Measurements from ENCODE around the gene THADA. TPM values are rescaled to one million over a fixed set of nuclear protein-coding genes. Genes with fewer than 3 reads are reported as not detected.
"Not testable (repeated sequence)": the region's sequence is repeated elsewhere in the genome, so short reads cannot be mapped to it uniquely, and the experiment has no call there.

Gene THADA
- total and polyA plus RNA-seq, 2 donors (not counting 3 experiments of a cell fraction or from before 2014, with no cell fraction given) = 22.6 to 25.3 TPM

DNA sequence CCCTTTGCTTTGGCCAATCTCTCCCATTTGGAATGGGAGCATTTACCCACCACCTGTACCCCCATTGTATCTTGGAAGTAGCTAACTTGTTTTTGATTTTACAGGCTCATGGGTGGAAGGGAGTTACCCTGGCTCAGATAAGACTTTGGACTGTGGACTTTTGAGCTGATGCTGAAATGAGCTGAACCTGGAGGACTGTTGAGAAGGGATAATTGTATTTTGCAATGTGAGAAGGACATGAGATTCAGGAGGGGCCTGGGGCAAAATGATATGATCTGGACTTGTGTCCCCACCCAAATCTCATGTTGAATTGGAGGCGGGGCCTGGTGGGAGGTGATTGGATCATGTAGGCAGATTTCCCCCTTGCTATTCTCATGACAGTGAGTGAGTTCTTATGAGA lies 310.9 kb downstream of the THADA start:
- Histone ChIP-seq H3K9ac (replicated peaks; ENCODE audit: extremely low read depth, insufficient read depth, low read length) (no peak overlapping the region), H4K20me1 (replicated peaks; ENCODE audit: control insufficient read depth, extremely low read depth, insufficient read depth, low read length) (no peaks in the 10 kb centered on the region), H3K4me3 (replicated peaks in 1 of 3; ENCODE audit: insufficient read depth in 1 of 3, low read depth in 1 of 3, low read length in 3 of 3) (no peak overlapping the region), H3K27ac (ENCODE audit: insufficient read depth, low read depth, low read length) (no peak overlapping the region), H3K79me2 (ENCODE audit: control insufficient read depth, insufficient read depth, low read length) (no peaks in the 10 kb centered on the region), H3K4me2 (ENCODE audit: insufficient read depth, low read length) (no peak overlapping the region), H3K36me3 (ENCODE audit: control insufficient read depth in 2 of 2, extremely low read depth in 1 of 2, insufficient read depth in 2 of 2, low read length in 2 of 2) (peaks cover 0 to 11% of the 10 kb centered on the region in 2 experiments), H2AFZ (ENCODE audit: low read depth, low read length) (no peak overlapping the region), H3K4me1 (ENCODE audit: control insufficient read depth, extremely low read depth, insufficient read depth, low read length) (no peaks in the 10 kb centered on the region), H3K9me1 (replicated peaks; ENCODE audit: control insufficient read depth, extremely low read depth, insufficient read depth, low read length) (no peaks in the 10 kb centered on the region), H3K9me3 (replicated peaks; ENCODE audit: control insufficient read depth, insufficient read depth, low read length) (peaks cover 2% of the 10 kb centered on the region), H3K27me3 (ENCODE audit: control insufficient read depth in 2 of 2, insufficient read depth in 2 of 2, low read length in 2 of 2) (no peaks in the 10 kb centered on the region)
- DNase-seq (ENCODE audit: low read depth, low spot score) (no peak), FAIRE-seq (no peak)
- no TSS peak for BruUV-seq (replicated peaks)
- dilution Hi-C loops (cut with MboI; ENCODE audit: extremely low pct_ligation_motif_present, low sequenced_read_pairs) = no loop called here
- ChIA-PET POLR2A (no interaction called here), CTCF (no interaction called here)
- TF ChIP-seq, protein P1, sequence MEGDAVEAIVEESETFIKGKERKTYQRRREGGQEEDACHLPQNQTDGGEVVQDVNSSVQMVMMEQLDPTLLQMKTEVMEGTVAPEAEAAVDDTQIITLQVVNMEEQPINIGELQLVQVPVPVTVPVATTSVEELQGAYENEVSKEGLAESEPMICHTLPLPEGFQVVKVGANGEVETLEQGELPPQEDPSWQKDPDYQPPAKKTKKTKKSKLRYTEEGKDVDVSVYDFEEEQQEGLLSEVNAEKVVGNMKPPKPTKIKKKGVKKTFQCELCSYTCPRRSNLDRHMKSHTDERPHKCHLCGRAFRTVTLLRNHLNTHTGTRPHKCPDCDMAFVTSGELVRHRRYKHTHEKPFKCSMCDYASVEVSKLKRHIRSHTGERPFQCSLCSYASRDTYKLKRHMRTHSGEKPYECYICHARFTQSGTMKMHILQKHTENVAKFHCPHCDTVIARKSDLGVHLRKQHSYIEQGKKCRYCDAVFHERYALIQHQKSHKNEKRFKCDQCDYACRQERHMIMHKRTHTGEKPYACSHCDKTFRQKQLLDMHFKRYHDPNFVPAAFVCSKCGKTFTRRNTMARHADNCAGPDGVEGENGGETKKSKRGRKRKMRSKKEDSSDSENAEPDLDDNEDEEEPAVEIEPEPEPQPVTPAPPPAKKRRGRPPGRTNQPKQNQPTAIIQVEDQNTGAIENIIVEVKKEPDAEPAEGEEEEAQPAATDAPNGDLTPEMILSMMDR (IDR thresholded peaks at IDR 0.05; ENCODE audit: extremely low read depth in 1 of 2, insufficient read depth in 1 of 2, low read depth in 1 of 2, low read length in 2 of 2) = no peak
- TF ChIP-seq, protein P2, sequence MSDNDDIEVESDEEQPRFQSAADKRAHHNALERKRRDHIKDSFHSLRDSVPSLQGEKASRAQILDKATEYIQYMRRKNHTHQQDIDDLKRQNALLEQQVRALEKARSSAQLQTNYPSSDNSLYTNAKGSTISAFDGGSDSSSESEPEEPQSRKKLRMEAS (IDR thresholded peaks at IDR 0.05; ENCODE audit: insufficient read depth, insufficient read length) = no peak
- TF ChIP-seq FOS (IDR thresholded peaks at IDR 0.05; ENCODE audit: borderline replicate concordance, insufficient read depth, low read length) (no peak), POLR2A (IDR thresholded peaks at IDR 0.05; ENCODE audit: low read depth, low read length) (no peak), JUN (IDR thresholded peaks at IDR 0.05; ENCODE audit: borderline replicate concordance, insufficient read depth, insufficient read length, low read depth) (no peak), POLR2AphosphoS5 (IDR thresholded peaks at IDR 0.05; ENCODE audit: insufficient read depth, low read depth, low read length) (no peak), GATA2 (IDR thresholded peaks at IDR 0.05; ENCODE audit: insufficient read depth, insufficient read length, low read depth, low read length) (no peak), EZH2 (IDR thresholded peaks at IDR 0.05; ENCODE audit: borderline replicate concordance, low read depth, low read length, severe bottlenecking) (no peak), MYC (IDR thresholded peaks at IDR 0.05; ENCODE audit: low read depth, low read length) (no peak)
- intact Hi-C loops (cut with micrococcal nuclease) = no loop called here

DNA sequence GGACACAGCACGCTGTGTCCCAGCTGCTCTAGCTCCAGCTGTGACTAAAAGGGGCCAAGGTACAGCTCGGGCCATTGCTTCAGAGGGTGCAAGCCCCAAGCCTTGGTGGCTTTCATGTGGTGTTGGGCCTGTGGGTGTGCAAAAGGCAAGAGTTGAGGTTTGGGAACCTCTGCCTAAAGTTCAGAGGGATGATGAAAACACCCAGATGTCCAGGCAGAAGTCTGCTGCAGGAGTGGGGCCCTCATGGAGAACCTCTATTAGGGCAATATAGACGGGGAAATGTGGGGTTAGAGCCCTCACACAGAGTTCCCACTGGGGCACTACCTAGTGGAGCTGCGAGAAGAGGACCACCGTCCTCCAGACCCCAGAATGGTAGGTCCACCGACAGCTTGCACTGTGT lies 311.5 kb downstream of the THADA start:
- H3K9me3 ChIP-seq (replicated peaks; ENCODE audit: control insufficient read depth, insufficient read depth, low read length); dilution Hi-C loops (cut with MboI; ENCODE audit: extremely low pct_ligation_motif_present, low sequenced_read_pairs); H3K79me2 ChIP-seq (ENCODE audit: control insufficient read depth, insufficient read depth, low read length); POLR2A ChIA-PET; H4K20me1 ChIP-seq (replicated peaks; ENCODE audit: control insufficient read depth, extremely low read depth, insufficient read depth, low read length); H3K9me1 ChIP-seq (replicated peaks; ENCODE audit: control insufficient read depth, extremely low read depth, insufficient read depth, low read length); H3K27ac ChIP-seq (ENCODE audit: insufficient read depth, low read depth, low read length); H3K4me3 ChIP-seq (replicated peaks in 1 of 3; ENCODE audit: insufficient read depth in 1 of 3, low read depth in 1 of 3, low read length in 3 of 3); H3K4me1 ChIP-seq (ENCODE audit: control insufficient read depth, extremely low read depth, insufficient read depth, low read length); H2AFZ ChIP-seq (ENCODE audit: low read depth, low read length); DNase-seq (ENCODE audit: low read depth, low spot score); H3K4me2 ChIP-seq (ENCODE audit: insufficient read depth, low read length); intact Hi-C loops (cut with micrococcal nuclease); H3K9ac ChIP-seq (replicated peaks; ENCODE audit: extremely low read depth, insufficient read depth, low read length); H3K27me3 ChIP-seq (ENCODE audit: control insufficient read depth in 2 of 2, insufficient read depth in 2 of 2, low read length in 2 of 2); CTCF ChIA-PET; BruUV-seq (replicated peaks); FAIRE-seq: not testable (repeated sequence)
- H3K36me3 ChIP-seq (ENCODE audit: control insufficient read depth in 2 of 2, extremely low read depth in 1 of 2, insufficient read depth in 2 of 2, low read length in 2 of 2) = peaks cover 0 to 11% of the 10 kb centered on the region in 2 experiments

Measured in endothelial cell of umbilical vein (primary cell).